ENCODE results near the gene CDX1. TPM values are rescaled to one million over a fixed set of nuclear protein-coding genes. Genes with fewer than 3 reads are reported as not detected.

The CDX1 gene
- total and polyA plus RNA-seq, 5 experiments from 2014 or later = not detected

DNA sequence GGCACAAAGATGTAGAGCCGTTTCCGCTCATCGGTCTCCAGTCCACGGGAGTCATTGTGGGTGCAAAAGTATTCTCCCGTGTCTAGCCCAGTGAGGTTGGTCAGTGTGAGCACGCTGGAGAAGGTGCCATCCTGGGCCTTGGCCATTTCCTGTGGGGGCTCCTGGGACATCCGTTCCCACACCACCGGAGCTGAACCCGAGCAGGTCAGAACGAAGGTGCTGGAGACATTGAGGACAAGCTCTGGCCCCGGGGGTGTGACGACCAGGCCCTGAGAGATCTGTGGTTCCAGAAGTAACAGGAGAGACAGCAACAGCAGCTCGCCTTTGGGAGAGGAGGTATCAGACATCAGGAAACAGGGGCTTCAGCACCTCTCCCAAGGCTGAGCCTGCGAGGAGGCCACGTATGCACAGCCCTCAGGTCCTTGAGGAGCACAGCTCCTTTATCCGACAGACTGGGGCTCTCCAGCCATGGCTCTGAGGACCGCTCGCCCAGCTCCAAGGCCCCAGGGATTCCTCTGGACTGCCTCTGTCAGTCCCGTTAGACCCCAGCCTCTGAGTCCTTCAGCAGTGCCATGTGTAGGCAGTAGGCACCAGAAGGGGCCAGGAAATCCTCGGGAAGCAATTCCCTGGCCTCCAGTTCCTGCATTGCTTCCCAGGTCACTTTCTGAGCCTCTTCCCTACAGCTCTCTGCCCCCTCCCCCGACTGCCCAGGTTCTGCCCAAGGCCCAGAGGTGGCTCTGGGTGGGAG, 30.8 kb upstream of the CDX1 start:
- POLR2A ChIA-PET = no interaction called here
- Mint-ChIP-seq H3K9me3 (no peaks in the 10 kb centered on the region), H3K27me3 (peaks cover 0 to 4% (median 0%) of the 10 kb centered on the region in 5 donors), H3K36me3 (no peaks in the 10 kb centered on the region), H3K4me1 (peaks cover 0 to 10% (median 0%) of the 10 kb centered on the region in 4 donors), H3K27ac (no peak overlapping the region), H3K4me3 (no peak overlapping the region)
- DNase-seq = no peak
- no peak for ATAC-seq

DNA sequence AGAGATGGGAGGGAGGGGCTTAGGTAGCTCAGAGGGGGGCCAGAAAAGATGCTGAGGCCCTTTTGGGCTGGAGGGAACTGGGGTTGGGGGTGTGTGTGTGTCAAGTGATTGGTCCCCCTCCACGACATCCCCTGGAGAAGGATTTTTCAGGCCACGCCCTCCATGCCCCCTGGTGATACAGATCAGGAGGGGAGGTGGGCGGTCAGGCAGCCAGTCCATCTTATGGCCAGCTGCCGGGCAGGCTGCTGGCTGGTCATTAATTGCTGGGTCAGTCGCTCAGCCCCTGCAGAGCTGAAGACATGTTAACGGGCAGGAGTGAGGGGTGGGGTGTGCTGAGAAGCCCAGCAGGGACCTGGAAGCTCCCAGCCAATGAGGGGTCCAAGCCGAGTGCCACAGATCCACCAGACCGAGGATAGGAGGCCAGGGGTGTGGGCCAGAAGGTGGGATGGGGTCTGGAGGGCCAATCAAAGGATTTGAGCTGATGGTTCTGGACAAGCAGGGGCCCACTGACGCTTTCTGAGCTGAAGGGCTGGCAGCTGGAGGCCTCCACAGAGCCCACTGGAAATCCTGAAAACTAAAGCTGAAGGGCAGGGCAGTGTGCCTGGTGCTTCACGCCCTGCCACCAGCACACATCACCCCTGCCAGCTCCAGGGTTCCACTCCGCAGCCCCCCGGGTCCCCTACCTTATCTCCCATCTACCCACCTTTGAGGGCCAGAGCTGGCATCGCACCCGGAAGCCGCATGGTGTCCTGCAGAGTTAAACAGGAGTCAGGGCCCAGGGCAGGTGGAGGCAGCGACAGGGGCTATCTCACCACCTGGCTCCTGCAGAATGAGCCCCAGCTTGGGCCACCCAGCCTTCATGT, 30.0 kb upstream of the CDX1 start:
- H3K36me3 Mint-ChIP-seq = no peaks in the 10 kb centered on the region
- peaks cover 0 to 3% (median 0%) of the 10 kb centered on the region in 4 donors for H3K4me1 Mint-ChIP-seq
- peaks cover 0 to 4% (median 0%) of the 10 kb centered on the region in 5 donors for H3K27me3 Mint-ChIP-seq
- DNase-seq (no peak), ATAC-seq (no peak)
- peak overlapping the region in 1 of 10 donors; percentile 81 for H3K27ac Mint-ChIP-seq
- POLR2A ChIA-PET = no interaction called here
- no peak overlapping the region for H3K4me3 Mint-ChIP-seq
- H3K9me3 Mint-ChIP-seq = no peaks in the 10 kb centered on the region

- ATAC-seq (no peak), DNase-seq (no peak)
- Mint-ChIP-seq H3K36me3 (no peaks in the 10 kb centered on the region), H3K27ac (peak overlapping the region in 1 of 10 donors; percentile 77), H3K4me3 (no peak overlapping the region), H3K4me1 (peaks cover 0 to 2% (median under 1%) of the 10 kb centered on the region in 4 donors), H3K27me3 (peaks cover 0 to 4% (median 0%) of the 10 kb centered on the region in 5 donors), H3K9me3 (no peaks in the 10 kb centered on the region)
- POLR2A ChIA-PET = no interaction called here
These were observed 29.2 kb upstream of the CDX1 start for GRCh38 chr5:150137168-150137957.

GRCh38 chr5:150137997-150138396, 28.6 kb upstream of the CDX1 start:
- ATAC-seq = no peak
- H3K36me3 Mint-ChIP-seq = no peaks in the 10 kb centered on the region
- no peak for DNase-seq
- peak overlapping the region in 1 of 10 donors; percentile 77 for H3K27ac Mint-ChIP-seq
- H3K27me3 Mint-ChIP-seq = peaks cover 0 to 4% (median 0%) of the 10 kb centered on the region in 5 donors
- POLR2A ChIA-PET = interaction anchor here (0.6 kb wide), 1 partner anchor 280 kb away, joined by 7 read pairs; no protein-coding TSS in a partner anchor
- no peak overlapping the region for H3K4me3 Mint-ChIP-seq
- H3K4me1 Mint-ChIP-seq = peaks cover 0 to 4% (median 1%) of the 10 kb centered on the region in 4 donors
- H3K9me3 Mint-ChIP-seq = no peaks in the 10 kb centered on the region

- peak overlapping the region in 2 of 10 donors; percentile 24 to 25 for H3K27ac Mint-ChIP-seq
- no peak overlapping the region for H3K4me3 Mint-ChIP-seq
- no peak for ATAC-seq
- POLR2A ChIA-PET = interaction anchor here (0.6 kb wide), 1 partner anchor 279 kb away, joined by 7 read pairs; no protein-coding TSS in a partner anchor
- no peaks in the 10 kb centered on the region for H3K9me3 Mint-ChIP-seq
- no peak for DNase-seq
- no peaks in the 10 kb centered on the region for H3K36me3 Mint-ChIP-seq
- peaks cover 0 to 4% (median 0%) of the 10 kb centered on the region in 5 donors for H3K27me3 Mint-ChIP-seq
- H3K4me1 Mint-ChIP-seq = peaks cover 0 to 5% (median 2%) of the 10 kb centered on the region in 4 donors
These were observed 27.9 kb upstream of the CDX1 start for GRCh38 chr5:150138551-150139265.

GRCh38 chr5:150139334-150139733, 27.2 kb upstream of the CDX1 start:
- Mint-ChIP-seq H3K4me1 (peaks cover 0 to 8% (median 2%) of the 10 kb centered on the region in 4 donors), H3K27me3 (peaks cover 0 to 4% (median 0%) of the 10 kb centered on the region in 5 donors), H3K36me3 (no peaks in the 10 kb centered on the region), H3K27ac (no peak overlapping the region), H3K9me3 (no peaks in the 10 kb centered on the region), H3K4me3 (no peak overlapping the region)
- POLR2A ChIA-PET = no interaction called here
- DNase-seq = no peak
- ATAC-seq = no peak

- Mint-ChIP-seq H3K27me3 (peaks cover 0 to 4% (median 0%) of the 10 kb centered on the region in 5 donors), H3K9me3 (no peaks in the 10 kb centered on the region), H3K27ac (no peak overlapping the region), H3K4me1 (peaks cover 0 to 11% (median 2%) of the 10 kb centered on the region in 4 donors), H3K36me3 (no peaks in the 10 kb centered on the region), H3K4me3 (no peak overlapping the region)
- POLR2A ChIA-PET = no interaction called here
- ATAC-seq (no peak), DNase-seq (no peak)
These were observed 25.7 kb upstream of the CDX1 start for GRCh38 chr5:150140830-150141229.

DNA sequence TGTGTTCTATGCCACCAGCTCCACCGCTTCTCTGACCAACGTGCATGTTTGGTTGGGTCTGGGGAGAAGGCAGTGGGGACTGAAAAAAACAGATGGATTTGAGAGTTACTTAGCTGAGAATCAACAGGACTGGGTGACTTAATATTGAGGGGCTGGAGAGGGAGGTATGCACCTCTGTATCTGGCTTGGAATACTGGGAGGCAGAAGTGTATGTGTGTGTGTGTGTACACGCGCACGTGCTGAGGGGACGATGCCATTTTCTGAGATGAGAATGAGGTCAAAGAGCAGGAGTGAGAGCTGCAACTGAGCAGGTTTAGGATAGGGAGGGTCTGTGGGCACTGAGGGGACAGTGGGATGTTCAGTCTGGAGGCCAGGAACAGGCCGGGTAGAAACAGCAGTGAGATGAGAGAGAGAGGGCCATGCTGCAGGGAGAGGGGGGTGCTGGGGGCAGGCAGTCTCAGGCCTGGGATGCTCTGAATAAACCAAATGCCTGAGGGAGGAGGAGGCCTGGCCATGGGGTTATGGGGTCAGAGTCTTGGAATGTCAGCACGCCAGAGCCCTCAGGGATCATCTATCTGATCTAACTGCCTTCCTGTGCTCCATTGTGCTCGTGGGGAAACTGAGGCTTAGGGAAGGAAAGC, 24.9 kb upstream of the CDX1 start:
- no peak for ATAC-seq
- Mint-ChIP-seq H3K27ac (peak overlapping the region in 2 of 10 donors; percentile 58 to 64), H3K9me3 (no peaks in the 10 kb centered on the region), H3K4me1 (peaks cover 0 to 11% (median 2%) of the 10 kb centered on the region in 4 donors), H3K4me3 (no peak overlapping the region), H3K27me3 (peaks cover 0 to 4% (median 0%) of the 10 kb centered on the region in 5 donors), H3K36me3 (no peaks in the 10 kb centered on the region)
- no peak for DNase-seq
- POLR2A ChIA-PET = no interaction called here

DNA sequence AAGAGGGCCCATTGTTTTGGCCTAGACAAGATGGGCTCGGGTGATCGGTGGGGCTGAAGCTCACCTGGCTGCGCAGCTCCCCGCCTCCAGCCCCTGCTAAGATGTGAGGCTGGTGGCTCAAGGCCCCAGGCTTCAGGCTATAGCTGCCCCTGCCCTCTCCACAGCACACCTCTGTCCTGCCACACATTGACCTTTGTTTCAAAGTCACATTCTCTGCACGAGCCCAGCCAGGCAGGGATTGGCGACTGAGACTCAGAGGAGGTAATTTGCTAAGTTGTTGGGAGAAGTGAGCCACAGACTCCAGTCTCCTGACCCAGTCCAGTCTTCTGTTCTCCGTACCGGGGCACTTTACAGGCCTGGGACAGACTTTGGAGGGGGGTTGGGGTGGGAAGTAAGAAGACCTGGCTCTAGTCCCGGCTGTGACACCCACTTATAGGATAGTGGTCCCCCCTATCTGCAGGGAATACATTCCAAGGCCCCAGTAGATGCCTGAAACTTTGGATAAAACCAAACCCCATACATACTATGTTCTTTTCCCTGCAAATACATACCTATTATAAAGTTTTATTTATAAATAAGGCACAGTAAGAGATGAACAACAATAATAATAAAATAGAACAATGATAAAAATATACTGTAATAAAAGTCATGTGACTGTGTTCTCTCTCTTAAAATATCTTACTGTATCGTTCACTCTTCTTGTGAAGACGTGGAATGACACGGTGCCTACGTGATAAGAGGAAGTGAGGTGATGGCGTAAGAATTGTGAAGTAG, 24.2 kb upstream of the CDX1 start:
- ATAC-seq (no peak), DNase-seq (no peak)
- Mint-ChIP-seq H3K9me3 (no peaks in the 10 kb centered on the region), H3K27ac (peak overlapping the region in 2 of 10 donors; percentile 13 to 26), H3K36me3 (no peaks in the 10 kb centered on the region), H3K4me1 (peaks cover 0 to 11% (median 2%) of the 10 kb centered on the region in 4 donors), H3K27me3 (peaks cover 0 to 4% (median 0%) of the 10 kb centered on the region in 5 donors), H3K4me3 (no peak overlapping the region)
- POLR2A ChIA-PET = no interaction called here

- peak overlapping the region in 1 of 10 donors; percentile 13 for H3K27ac Mint-ChIP-seq
- no peaks in the 10 kb centered on the region for H3K9me3 Mint-ChIP-seq
- DNase-seq (no peak), ATAC-seq (no peak)
- H3K27me3 Mint-ChIP-seq = no peaks in the 10 kb centered on the region
- no peaks in the 10 kb centered on the region for H3K36me3 Mint-ChIP-seq
- POLR2A ChIA-PET = no interaction called here
- no peak overlapping the region for H3K4me3 Mint-ChIP-seq
- H3K4me1 Mint-ChIP-seq = peaks cover 0 to 11% (median 3%) of the 10 kb centered on the region in 4 donors
These were observed 23.6 kb upstream of the CDX1 start for GRCh38 chr5:150142959-150143349.
